ENCODE data around the gene HLA-DMA.

DNA sequence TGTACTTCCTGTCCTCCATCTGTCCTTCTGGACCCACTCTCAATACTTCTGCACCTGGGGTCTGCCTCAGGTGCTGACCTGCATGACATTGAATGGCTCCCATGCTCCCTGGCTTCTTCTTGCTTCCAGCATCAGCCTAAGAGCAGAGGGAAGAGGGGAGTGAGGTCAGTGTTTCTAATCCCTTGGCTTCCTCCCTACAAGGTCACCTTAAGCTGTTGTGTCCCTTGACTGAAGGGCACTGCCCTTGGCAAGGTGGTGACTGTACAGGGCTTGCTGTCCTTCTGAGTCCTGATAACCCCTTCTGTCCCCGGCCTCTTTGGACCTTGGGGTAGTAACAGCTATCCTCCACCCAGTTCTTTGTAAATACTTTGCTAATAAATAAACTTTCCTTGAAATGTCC is 21.7 kb downstream of the HLA-DMA start:
- TF ChIP-seq ETV6 (CRISPR knock-in tag; conservative IDR thresholded peaks at IDR 0.05) (no peak), NFRKB (IDR thresholded peaks at IDR 0.05) (no peak), BCL3 (CRISPR knock-in tag; IDR thresholded peaks at IDR 0.05) (no peak), NPAS2 (CRISPR knock-in tag; IDR thresholded peaks at IDR 0.05; ENCODE audit: borderline replicate concordance) (no peak), ZNF234 (CRISPR knock-in tag; conservative IDR thresholded peaks at IDR 0.05) (no peak), EZH2 (conservative IDR thresholded peaks at IDR 0.05; ENCODE audit: low read depth, low read length) (no peak), ZNF121 (CRISPR knock-in tag; IDR thresholded peaks at IDR 0.05) (no peak), TGIF2 (CRISPR knock-in tag; IDR thresholded peaks at IDR 0.05) (no peak), FOXJ3 (CRISPR knock-in tag; IDR thresholded peaks at IDR 0.05; ENCODE audit: borderline replicate concordance) (no peak)
- TF ChIP-seq, protein P1, sequence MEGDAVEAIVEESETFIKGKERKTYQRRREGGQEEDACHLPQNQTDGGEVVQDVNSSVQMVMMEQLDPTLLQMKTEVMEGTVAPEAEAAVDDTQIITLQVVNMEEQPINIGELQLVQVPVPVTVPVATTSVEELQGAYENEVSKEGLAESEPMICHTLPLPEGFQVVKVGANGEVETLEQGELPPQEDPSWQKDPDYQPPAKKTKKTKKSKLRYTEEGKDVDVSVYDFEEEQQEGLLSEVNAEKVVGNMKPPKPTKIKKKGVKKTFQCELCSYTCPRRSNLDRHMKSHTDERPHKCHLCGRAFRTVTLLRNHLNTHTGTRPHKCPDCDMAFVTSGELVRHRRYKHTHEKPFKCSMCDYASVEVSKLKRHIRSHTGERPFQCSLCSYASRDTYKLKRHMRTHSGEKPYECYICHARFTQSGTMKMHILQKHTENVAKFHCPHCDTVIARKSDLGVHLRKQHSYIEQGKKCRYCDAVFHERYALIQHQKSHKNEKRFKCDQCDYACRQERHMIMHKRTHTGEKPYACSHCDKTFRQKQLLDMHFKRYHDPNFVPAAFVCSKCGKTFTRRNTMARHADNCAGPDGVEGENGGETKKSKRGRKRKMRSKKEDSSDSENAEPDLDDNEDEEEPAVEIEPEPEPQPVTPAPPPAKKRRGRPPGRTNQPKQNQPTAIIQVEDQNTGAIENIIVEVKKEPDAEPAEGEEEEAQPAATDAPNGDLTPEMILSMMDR (CRISPR knock-in tag; IDR thresholded peaks at IDR 0.05) = no peak
- TF ChIP-seq, protein P2, sequence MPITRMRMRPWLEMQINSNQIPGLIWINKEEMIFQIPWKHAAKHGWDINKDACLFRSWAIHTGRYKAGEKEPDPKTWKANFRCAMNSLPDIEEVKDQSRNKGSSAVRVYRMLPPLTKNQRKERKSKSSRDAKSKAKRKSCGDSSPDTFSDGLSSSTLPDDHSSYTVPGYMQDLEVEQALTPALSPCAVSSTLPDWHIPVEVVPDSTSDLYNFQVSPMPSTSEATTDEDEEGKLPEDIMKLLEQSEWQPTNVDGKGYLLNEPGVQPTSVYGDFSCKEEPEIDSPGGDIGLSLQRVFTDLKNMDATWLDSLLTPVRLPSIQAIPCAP (CRISPR knock-in tag; IDR thresholded peaks at IDR 0.05; ENCODE audit: low read depth) = no peak
- TF ChIP-seq, protein P3, sequence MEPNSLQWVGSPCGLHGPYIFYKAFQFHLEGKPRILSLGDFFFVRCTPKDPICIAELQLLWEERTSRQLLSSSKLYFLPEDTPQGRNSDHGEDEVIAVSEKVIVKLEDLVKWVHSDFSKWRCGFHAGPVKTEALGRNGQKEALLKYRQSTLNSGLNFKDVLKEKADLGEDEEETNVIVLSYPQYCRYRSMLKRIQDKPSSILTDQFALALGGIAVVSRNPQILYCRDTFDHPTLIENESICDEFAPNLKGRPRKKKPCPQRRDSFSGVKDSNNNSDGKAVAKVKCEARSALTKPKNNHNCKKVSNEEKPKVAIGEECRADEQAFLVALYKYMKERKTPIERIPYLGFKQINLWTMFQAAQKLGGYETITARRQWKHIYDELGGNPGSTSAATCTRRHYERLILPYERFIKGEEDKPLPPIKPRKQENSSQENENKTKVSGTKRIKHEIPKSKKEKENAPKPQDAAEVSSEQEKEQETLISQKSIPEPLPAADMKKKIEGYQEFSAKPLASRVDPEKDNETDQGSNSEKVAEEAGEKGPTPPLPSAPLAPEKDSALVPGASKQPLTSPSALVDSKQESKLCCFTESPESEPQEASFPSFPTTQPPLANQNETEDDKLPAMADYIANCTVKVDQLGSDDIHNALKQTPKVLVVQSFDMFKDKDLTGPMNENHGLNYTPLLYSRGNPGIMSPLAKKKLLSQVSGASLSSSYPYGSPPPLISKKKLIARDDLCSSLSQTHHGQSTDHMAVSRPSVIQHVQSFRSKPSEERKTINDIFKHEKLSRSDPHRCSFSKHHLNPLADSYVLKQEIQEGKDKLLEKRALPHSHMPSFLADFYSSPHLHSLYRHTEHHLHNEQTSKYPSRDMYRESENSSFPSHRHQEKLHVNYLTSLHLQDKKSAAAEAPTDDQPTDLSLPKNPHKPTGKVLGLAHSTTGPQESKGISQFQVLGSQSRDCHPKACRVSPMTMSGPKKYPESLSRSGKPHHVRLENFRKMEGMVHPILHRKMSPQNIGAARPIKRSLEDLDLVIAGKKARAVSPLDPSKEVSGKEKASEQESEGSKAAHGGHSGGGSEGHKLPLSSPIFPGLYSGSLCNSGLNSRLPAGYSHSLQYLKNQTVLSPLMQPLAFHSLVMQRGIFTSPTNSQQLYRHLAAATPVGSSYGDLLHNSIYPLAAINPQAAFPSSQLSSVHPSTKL (CRISPR knock-in tag; IDR thresholded peaks at IDR 0.05) = no peak
